HG02588 (cell line): Measurements from ENCODE around the gene LAMC3.
"Not testable (repeated sequence)": the region's sequence is repeated elsewhere in the genome, so short reads cannot be mapped to it uniquely, and the experiment has no call there.

Experiments
- ATAC-seq: cut with Tn5 transposase; IDR thresholded peaks from one replicate; pipeline ENCODE4 v1.9.1; 2021; ENCODE audit warnings: mild to moderate bottlenecking, moderate library complexity; ENCODE audit not compliant: unreplicated experiment

LAMC3 gene

GRCh38 chr9:131028221-131028884 lies 19.4 kb downstream of the LAMC3 start:
- ATAC-seq = no peak

GRCh38 chr9:131028931-131029573 lies 20.1 kb downstream of the LAMC3 start:
- ATAC-seq = no peak

- no peak for ATAC-seq
Observed at GRCh38 chr9:131029574-131029952, 20.6 kb downstream of the LAMC3 start.

GRCh38 chr9:131030239-131031004 lies 21.4 kb downstream of the LAMC3 start:
- no peak for ATAC-seq

GRCh38 chr9:131031005-131031641 lies 22.1 kb downstream of the LAMC3 start:
- ATAC-seq = no peak

- no peak for ATAC-seq
Observed at GRCh38 chr9:131031642-131032005, 22.6 kb downstream of the LAMC3 start.

- ATAC-seq = no peak
Observed at GRCh38 chr9:131032384-131032783, 23.4 kb downstream of the LAMC3 start.

GRCh38 chr9:131033269-131034224 lies 24.6 kb downstream of the LAMC3 start:
- no peak for ATAC-seq

- ATAC-seq = no peak
Observed at GRCh38 chr9:131034268-131034667, 25.3 kb downstream of the LAMC3 start.

- not testable (repeated sequence) for ATAC-seq
Observed at GRCh38 chr9:131034749-131035148, 25.8 kb downstream of the LAMC3 start.

GRCh38 chr9:131035548-131035947 lies 26.6 kb downstream of the LAMC3 start:
- ATAC-seq = no peak

- ATAC-seq = no peak
Observed at GRCh38 chr9:131036071-131036470, 27.1 kb downstream of the LAMC3 start.

GRCh38 chr9:131036529-131037334 lies 27.8 kb downstream of the LAMC3 start:
- ATAC-seq = no peak

GRCh38 chr9:131037335-131038255 lies 28.6 kb downstream of the LAMC3 start:
- ATAC-seq = no peak

- no peak for ATAC-seq
Observed at GRCh38 chr9:131038256-131039128, 29.5 kb downstream of the LAMC3 start.

- no peak for ATAC-seq
Observed at GRCh38 chr9:131039129-131039954, 30.4 kb downstream of the LAMC3 start.

- ATAC-seq = no peak
Observed at GRCh38 chr9:131042666-131043065, 33.7 kb downstream of the LAMC3 start.
